ENCODE measurements around the gene PRKCA. TPM values are rescaled to one million over a fixed set of nuclear protein-coding genes. Genes with fewer than 3 reads are reported as not detected.

PRKCA gene
- total RNA-seq, 4 donors from 2014 or later, result 3.9 to 12.1 (median 7.0) TPM

- no peak for TF ChIP-seq CTCF (IDR thresholded peaks at IDR 0.05; ENCODE audit: low read depth)
Measured at GRCh38 chr17:66523378-66524200, 221.2 kb downstream of the PRKCA start.

- no peak for TF ChIP-seq CTCF (IDR thresholded peaks at IDR 0.05; ENCODE audit: low read depth)
Measured at GRCh38 chr17:66524877-66525276, 222.5 kb downstream of the PRKCA start.

GRCh38 chr17:66525338-66525737, 222.9 kb downstream of the PRKCA start:
- no peak for TF ChIP-seq CTCF (IDR thresholded peaks at IDR 0.05; ENCODE audit: low read depth)

- no peak for TF ChIP-seq CTCF (IDR thresholded peaks at IDR 0.05; ENCODE audit: low read depth)
Measured at GRCh38 chr17:66526827-66527226, 224.4 kb downstream of the PRKCA start.

GRCh38 chr17:66527335-66527734, 224.9 kb downstream of the PRKCA start:
- no peak for TF ChIP-seq CTCF (IDR thresholded peaks at IDR 0.05; ENCODE audit: low read depth)

- TF ChIP-seq CTCF (IDR thresholded peaks at IDR 0.05; ENCODE audit: low read depth), result no peak
Measured at GRCh38 chr17:66531851-66532295, 229.5 kb downstream of the PRKCA start.

- no peak for TF ChIP-seq CTCF (IDR thresholded peaks at IDR 0.05; ENCODE audit: low read depth)
Measured at GRCh38 chr17:66533572-66533971, 231.2 kb downstream of the PRKCA start.
